T-helper 17 cell (primary cell): ENCODE data around the gene COPS9. TPM values are rescaled to one million over a fixed set of nuclear protein-coding genes. Genes with fewer than 3 reads are reported as not detected.

ENCODE experiments used
- ATAC-seq: fragments of 150-1000 bp; cut with Tn5 transposase; 2 replicates; pipeline ENCODE4 v1.10.0; 2021; ENCODE audit warnings: mild to moderate bottlenecking, moderate library complexity
- DNase-seq, 3 donors: peaks; one replicate each; pipeline versions ENCODE4 v3.0.0 to v3.0.0-alpha.2; 2020 to 2021
- H3K9me3 ChIP-seq: one replicate; pipeline ENCODE4 v1.7.0; 2013; ENCODE audit warnings: low read length, mild to moderate bottlenecking; ENCODE audit not compliant: control insufficient read depth, poor library complexity, severe bottlenecking
- H3K27ac Mint-ChIP-seq: one replicate; pipeline ENCODE4 v1.8.0; 2022; ENCODE audit warnings: mild to moderate bottlenecking, moderate library complexity, mixed read lengths
- H3K27me3 Mint-ChIP-seq: one replicate; pipeline ENCODE4 v1.8.0; 2022; ENCODE audit warnings: mixed read lengths
- H3K36me3 Mint-ChIP-seq: one replicate; pipeline ENCODE4 v1.8.0; 2022; ENCODE audit warnings: low read depth, mixed read lengths
- H3K4me1 Mint-ChIP-seq: one replicate; pipeline ENCODE4 v1.8.0; 2022; ENCODE audit warnings: mild to moderate bottlenecking, mixed read lengths
- H3K4me3 Mint-ChIP-seq: one replicate; pipeline ENCODE4 v1.8.0; 2022; ENCODE audit warnings: mild to moderate bottlenecking, moderate library complexity, mixed read lengths
- total RNA-seq, 4 donors: library from RNA in 2 of 4; stranded (reverse) in 2 of 4; gene quantifications; one replicate each; pipeline ENCODE4 v1.2.3 and lab custom pipeline; 2022 to 2026

The COPS9 gene
- total RNA-seq, 2 donors from 2014 or later: 65.0 to 74.0 TPM

GRCh38 chr2:240086563-240086962, 49.5 kb downstream of the COPS9 start:
- ATAC-seq (no peak), DNase-seq (no peak)
- peaks cover 21% of the 10 kb centered on the region for H3K27me3 Mint-ChIP-seq
- H3K36me3 Mint-ChIP-seq: no peaks in the 10 kb centered on the region
- no peaks in the 10 kb centered on the region for H3K4me1 Mint-ChIP-seq
- H3K9me3 ChIP-seq: no peaks in the 10 kb centered on the region
- H3K4me3 Mint-ChIP-seq: no peak overlapping the region
- no peak overlapping the region for H3K27ac Mint-ChIP-seq

Other genes starting within 250 kb of the COPS9 start
- 10 to 100 TPM; 87.3 to 93.3 TPM for gene NDUFA10, start 111.0 kb downstream of the COPS9 start, total RNA-seq
- not detected for gene OR6B2, start 105.9 kb downstream of the COPS9 start, total RNA-seq
- gene OR6B3, start 82.8 kb downstream of the COPS9 start, total RNA-seq: not detected
- not detected for gene OTOS, start 4.4 kb upstream of the COPS9 start, total RNA-seq